Left renal pelvis (tissue), 4 donors: ENCODE measurements around the gene ZNF667. TPM values are rescaled to one million over a fixed set of nuclear protein-coding genes. Genes with fewer than 3 reads are reported as not detected.

Experiments used
- DNase-seq, 4 donors: peaks; one replicate each; pipeline ENCODE4 v3.0.0-alpha.2; 2013; ENCODE audit warnings: low read depth in 4 of 4, low spot score in 3 of 4
- polyA plus RNA-seq, 4 donors: library from polyadenylated mRNA; unstranded; fragments of 120-200 nt; gene quantifications; one replicate each; pipeline ENCODE4 v1.2.1, GENCODE V29; 2013; ENCODE audit not compliant: insufficient read length in 4 of 4

Gene ZNF667
- polyA plus RNA-seq: 10 to 100 TPM; 14.7 to 27.1 (median 18.6) TPM

DNA sequence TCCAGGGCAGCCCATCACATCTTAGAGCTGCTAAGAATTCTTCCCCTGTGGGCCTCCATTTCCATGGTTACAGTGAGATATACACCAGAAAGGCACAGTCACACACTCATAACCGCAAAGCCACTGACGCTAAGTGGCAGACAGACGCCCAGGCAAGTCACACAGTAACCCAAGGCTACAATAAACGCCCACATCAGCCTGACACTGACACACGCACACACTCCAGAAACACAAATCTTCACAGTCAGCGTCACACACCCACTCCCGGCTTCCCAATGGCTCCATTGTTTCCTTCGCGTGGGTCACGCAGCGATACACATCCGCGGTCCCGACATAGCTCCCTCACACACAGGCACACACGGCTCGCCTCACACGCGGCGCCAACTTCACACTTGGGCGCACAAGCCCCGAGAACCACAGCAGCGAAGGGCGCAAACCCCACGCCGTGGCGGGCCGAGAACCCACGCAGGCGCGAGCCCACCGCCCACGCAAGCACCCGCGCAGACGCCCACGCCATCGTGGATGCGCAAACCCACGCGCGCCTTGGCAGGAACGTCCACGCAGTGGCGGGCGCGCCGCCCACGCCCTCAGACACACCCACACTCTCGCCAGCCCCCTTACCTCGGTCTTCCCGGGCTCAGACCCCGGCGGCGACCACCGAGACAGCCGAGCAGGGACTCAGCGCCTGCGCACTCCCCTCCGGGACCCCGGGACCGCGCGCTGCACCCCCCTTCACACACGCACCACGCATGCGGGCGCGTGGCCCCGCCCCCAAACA is at the start of gene ZNF667:
TSS of gene ZNF667 (minus strand) at position 695 of the 778 bp plus-strand sequence. CDS start 14,975 bp downstream, outside the sequence.
- DNase-seq: peak in 3 of 4 donors; percentile 23 to 41 (median 37)

DNA sequence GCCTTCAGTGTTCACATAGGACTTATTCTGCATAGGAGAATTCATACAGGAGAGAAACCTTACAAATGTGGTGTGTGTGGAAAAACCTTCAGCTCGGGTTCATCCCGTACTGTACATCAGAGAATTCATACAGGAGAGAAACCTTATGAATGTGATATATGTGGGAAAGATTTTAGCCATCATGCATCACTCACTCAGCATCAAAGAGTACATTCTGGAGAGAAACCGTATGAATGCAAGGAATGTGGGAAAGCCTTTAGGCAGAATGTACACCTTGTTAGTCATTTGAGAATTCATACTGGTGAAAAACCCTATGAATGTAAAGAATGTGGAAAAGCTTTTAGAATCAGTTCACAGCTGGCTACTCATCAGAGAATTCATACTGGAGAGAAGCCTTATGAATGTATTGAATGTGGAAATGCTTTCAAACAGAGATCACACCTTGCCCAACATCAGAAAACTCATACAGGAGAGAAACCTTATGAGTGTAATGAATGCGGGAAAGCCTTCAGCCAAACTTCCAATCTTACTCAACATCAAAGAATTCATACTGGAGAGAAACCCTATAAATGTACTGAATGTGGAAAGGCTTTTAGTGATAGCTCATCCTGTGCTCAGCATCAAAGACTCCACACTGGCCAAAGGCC is 48.2 kb upstream of the ZNF667 start:
- no peak for DNase-seq

DNA sequence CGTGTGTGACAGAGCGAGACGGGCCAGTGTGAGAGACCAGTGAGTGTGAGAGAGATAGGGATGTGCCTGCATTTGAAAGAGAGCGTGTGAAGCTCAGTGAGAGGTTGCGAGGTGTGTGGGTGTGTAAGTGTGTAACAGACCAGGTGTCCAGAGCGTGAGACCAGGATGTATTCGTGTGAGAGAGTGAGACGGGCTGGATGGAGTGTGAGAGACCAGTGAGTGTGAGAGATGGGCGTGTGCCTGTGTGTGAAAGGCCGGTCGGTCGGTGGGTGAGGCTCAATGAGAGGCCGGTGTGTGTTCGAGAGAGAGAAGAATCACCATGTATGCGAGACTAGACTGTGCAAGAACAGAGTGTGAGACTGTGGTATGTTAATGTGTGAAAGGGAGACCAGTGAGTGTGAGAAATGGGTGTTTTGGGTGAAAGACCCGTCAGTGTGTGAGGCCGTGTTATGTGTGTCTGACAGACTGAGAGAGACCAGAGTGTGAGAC is 31.2 kb upstream of the ZNF667 start:
- DNase-seq: peak in 1 of 4 donors; percentile 1

DNA sequence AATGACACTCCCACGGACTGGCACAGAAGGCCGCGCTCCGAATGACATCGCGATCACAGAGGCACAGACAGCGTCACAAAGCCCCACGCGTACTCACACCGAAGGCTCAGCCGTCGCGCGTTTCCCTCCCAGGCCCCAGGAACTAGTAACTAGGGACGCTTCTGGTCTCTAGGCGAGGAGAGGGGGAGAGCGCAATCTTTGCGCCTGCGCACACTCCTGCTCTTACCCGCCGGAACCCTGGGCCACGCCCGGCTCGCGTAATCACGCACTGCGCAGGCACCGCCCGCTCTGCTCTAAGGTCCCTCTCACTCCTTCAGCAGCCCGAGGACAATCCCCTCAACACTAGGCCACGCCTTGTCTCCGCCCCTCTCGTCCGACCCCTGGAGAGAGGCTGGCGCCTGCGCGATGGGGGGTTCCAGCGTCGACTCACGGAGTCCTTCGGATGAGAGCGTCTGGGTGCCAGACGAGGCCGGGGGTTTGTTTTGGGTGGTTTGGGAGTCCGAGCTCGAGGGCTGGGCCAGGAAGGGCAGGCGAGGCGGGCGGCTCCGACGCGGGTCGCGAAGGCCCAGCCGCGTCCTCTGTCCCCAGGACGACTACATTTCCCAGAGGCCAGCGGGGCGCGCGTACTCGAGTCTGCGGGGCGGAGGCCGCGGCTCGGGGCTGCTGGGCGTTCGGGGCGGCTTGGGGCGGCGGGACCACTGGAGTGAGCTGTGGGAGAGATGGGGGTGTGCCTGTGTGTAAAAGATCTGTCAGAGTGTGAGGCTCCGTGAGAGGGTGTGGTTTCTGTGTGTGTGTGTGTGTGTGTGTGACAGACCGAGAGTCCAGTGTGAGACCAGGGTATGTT is 30.5 kb upstream of the ZNF667 start, which contains the start of gene ZNF471:
TSS of gene ZNF471 (plus strand) at position 410 of the 844 bp plus-strand sequence. CDS start 3,717 bp downstream, outside the sequence.
- DNase-seq: peak; percentile 96 to 98 (median 96)

DNA sequence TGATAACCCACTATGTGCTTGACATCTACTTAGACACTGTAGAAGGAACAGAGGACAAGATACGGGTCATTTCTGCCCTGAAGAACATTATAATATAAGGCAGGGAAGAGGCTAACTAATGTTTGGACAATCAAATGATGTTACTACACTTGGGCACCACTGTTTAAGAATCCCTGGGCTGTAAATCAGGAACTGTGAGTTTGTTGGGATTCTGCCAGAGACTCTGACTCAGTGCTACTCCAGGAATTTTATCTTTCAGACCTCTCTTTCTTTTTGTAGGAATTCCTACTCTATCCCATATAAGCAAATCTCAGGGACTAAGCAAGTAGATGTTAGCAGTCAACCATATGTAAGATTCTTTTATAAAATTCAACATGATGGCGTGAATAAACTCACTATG is 27.4 kb upstream of the ZNF667 start:
- DNase-seq: no peak

DNA sequence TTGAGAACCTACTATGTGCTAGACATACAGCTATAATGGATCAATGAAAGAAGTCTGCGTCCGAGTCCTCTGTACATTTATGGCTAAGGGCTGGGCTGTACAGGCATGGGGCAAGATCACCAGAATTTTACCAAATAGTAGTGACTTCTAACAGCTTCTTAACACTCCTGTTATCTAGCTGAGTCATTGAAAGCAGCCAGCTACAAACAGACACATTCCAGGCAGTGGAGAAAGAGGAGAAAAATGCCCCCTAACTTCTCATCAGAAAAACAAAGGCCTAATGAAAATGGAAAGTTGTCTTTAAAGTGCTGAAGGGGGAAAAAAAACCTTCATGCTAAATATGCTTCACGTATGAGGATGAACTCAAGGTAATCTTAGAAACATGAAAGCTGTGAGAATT is 14.3 kb upstream of the ZNF667 start:
- no peak for DNase-seq

DNA sequence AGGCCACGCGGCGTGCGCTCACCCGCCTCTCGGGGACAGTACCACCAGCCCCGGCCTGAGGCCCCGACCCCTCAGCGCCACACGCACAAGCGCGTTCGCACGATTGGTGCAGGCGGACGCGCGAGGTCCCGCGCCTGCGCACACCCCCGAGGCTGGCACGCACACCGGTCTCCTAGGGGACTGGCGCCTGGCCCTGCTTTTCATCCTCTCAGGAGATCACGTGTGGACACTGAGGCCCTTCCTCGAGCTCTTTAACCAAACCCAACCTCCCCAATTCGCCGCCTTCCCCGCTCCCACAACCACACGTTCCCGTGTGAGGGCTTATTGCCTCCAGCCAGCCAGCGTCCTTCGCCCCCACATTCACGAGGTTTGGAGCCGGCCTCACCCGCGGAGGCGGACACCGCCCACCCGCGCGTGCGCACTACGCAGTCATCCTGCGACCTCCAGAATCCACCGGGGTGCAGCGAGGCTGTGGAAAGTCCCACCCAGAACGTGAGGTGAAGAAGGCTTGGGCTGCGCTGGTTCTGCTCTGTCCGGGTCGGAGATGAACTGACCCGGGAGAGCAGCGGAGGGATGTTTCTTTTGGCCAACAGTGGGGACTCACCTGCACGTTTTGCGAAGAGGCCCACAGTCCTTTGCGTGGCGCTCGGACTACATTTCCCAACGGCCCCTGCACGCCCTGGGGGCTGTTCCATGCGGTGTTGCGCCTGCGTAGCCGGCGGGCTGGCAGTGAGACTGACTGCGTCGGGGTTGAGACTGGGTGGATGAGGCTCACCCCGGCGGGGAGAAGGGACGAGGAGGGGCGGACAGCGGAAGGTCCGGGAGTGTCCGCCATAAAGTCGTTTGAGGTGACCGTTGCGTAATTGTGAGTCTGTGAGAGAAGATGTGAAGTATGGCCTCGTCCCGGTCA is 539 bp upstream of the ZNF667 start:
- peak; percentile 83 to 91 (median 85) for DNase-seq

DNA sequence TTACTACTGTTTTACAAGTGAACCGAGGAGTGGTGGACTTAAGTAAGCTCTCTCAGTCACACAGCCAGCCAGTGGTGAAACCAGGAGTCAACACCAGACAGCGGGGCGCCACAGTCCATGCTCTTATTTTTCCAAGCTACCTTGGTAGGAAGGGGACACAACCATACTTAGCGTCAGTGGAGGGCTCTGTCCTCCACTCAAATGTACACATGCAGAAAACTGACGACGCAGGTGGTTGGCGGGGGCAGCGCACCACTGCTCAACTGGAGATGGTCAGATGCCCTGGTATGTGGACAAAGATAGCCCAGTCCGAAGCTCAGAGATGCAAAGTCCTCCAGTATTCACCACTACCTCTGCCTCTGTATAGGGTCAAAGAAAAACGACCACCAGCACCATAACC is 1.1 kb downstream of the ZNF667 start:
- DNase-seq: no peak

DNA sequence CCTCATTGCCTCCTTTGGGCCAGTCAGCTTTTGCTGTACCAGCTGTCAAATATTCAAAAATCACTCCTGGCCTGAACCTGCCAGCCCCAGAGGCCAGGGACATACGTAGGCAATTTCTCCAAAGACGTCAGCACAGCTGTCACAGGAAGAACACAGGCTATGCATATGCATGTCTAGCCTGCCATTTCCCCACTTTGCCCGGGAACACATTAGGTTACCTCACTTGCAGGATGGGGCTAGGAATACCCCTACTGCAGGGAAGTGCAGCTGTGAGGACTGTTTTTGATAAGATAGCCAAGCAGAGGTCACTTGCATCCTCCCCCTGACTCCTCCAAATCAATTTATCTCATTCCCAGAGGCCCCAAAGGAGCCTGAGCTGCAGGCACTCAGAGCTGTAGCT is 2.8 kb downstream of the ZNF667 start:
- DNase-seq: no peak

DNA sequence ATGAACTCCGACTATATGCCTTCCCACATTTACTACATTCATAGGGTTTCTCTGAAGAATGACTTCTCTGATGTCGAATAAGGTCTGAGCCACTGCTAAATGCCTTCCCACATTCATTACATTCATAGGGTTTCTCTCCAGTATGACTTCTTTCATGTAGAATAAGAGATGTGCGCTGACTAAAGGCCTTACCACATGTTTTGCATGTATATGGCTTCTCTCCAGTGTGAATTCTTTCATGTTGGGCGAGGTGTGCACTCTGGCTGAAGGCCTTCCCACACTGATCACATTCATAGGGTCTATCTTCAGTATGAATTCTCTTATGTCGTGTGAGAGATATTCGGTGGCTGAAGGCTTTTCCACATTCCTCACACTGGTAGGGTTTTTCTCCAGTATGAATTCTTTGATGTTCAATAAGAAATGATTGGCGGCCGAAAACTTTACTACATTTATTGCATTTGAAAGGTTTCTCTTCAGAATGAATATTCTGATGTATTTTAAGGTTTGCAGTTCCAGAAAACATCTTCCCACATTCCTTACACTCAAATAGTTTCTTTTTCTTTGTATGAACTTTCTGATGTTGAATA is 35.8 kb downstream of the ZNF667 start:
- no peak for DNase-seq

DNA sequence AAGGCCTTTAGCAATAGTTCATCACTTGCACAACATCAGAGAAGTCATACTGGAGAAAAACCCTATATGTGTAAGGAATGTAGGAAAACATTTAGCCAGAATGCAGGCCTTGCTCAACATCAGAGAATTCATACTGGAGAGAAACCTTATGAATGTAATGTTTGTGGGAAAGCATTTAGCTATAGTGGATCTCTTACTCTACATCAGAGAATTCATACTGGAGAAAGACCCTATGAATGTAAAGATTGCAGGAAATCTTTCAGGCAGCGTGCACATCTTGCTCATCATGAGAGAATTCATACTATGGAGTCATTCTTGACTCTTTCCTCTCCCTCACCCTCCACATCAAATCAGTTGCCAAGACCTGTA is 53.2 kb downstream of the ZNF667 start:
- DNase-seq: no peak

DNA sequence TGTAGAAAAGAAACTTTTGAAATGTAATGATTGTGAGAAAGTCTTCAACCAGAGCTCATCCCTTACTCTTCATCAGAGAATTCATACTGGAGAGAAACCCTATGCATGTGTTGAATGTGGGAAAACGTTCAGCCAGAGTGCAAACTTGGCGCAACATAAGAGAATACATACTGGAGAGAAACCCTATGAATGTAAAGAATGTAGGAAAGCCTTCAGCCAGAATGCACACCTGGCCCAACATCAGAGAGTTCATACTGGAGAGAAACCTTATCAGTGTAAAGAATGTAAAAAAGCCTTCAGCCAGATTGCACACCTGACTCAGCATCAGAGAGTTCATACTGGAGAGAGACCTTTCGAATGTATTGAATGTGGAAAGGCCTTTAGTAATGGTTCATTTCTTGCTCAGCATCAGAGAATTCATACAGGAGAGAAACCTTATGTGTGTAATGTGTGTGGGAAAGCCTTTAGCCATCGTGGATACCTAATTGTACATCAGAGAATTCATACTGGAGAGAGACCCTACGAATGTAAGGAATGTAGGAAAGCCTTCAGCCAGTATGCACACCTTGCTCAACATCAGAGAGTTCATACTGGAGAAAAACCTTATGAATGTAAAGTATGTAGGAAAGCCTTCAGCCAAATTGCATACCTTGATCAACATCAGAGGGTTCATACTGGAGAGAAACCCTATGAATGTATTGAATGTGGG is 53.7 kb downstream of the ZNF667 start:
- DNase-seq: no peak

DNA sequence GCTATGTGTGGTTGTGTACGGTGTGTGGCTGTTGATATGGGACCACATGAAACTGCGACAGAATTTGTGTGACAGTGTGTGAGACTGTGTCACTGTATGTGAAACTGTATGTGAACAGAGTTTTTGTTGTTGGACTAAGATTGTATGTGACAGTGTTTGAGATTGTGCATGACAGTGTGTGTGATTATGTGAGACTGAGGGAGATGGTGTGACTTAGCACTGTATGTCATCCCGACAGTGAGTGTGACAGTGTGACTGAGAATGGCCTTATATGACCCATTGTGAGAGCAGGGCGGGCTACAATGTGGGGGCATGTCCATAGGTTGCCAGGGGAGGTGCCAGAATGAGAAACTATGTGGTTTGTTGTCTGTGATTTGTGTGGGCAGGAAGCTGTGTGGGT is 72.1 kb downstream of the ZNF667 start:
- no peak for DNase-seq

DNA sequence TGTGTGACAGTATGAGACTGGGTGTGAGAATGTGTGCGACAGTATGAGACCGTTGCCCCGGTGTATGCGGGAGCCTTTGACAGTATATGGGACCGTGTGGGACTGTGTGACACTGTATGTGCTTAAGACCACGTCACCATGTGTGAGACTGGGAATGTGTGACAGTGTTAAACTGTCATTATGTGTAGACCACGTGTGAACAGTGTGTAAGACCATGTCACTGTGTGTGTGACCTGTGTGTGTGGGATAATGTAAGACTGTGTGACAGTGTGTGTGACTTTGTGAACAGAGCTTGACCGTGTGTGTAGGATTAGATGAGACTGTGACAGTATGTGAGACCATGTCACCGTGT is 72.5 kb downstream of the ZNF667 start:
- no peak for DNase-seq

DNA sequence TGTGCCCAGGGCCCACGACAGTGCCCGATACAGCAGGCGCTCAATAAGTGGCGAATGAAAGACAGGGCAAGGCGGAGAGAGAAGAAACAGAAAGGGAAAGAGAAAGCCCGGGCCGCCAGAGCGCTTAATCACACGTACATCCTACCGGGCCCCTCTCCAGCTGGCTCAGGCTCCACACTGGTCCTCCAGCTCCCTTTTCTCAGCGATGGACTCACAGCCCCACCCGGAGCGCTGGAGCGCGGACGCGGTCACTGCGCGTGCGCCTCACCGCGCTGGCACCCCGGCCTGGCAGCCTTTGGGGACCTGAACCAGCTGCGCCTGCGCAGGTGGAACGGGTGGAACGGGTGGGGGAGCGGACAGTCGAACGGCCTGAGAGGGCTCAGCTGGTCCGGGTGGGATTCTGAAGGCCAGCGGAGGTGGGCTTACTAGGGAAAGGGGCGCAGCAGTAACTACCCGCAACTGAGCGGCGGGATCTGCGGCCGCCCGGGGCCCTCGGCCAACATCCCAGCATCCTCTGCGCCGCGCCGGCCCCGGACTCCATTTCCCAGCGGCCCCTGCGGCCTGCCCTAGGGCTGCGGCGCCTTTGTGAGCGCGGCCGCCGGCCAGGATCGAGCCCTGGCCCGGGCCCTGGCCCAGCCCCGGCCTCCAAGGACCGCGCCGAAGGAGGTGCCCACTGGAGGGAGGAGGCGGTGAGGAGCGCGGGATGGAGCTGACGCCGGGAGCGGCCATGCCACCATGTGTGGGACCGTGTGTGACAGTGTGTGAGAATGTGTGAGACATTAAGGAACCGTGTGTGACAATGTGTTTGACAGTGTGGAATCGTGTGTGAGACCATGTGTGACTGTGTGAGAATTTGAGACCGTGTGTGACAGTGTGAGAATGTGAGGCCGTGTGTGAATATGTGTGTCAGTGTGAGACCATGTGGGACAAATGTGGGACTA is 73.1 kb downstream of the ZNF667 start, which contains the start of gene ZNF583:
TSS of gene ZNF583 (plus strand) at position 569 of the 941 bp plus-strand sequence. CDS start 2,783 bp downstream, outside the sequence.
- peak; percentile 89 to 93 (median 92) for DNase-seq

DNA sequence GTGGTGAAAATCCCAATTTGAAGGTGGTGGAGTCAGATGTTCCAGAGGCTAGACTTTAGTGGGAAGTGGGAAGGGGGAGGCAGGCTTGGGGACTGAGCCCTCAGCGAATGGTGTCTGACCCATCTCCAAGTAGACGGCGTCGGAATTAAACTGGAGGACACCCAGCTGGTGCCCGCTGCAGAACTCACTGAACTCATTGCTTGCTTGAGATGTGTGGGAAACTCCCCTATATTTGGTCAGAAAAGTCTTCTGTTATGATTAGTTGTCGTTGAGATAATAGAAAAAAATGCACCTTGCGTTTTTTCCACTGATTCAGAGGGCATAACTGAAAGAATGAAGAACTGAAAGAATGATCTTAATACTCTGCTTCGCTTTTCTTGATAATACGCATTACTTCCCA is 73.9 kb downstream of the ZNF667 start:
- DNase-seq: no peak

DNA sequence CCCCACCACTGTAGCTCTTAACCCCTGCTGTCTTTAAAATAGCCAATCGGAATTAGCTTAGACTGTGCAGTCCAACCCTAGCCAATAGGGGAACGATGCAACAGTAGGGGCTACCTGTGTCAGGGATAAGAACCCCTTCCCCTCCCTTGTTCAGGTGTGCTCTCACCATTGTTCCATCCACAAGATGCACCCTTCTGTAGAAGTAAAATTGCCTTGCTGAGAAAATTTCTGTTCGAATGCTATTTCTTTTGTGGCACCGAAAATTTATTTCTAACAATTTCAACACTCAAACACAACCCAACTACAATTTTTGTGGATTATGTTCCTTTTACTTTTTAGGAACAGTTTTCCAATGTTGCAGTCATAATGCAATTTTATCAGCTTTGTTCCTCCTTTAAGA is 76.7 kb downstream of the ZNF667 start:
- no peak for DNase-seq

DNA sequence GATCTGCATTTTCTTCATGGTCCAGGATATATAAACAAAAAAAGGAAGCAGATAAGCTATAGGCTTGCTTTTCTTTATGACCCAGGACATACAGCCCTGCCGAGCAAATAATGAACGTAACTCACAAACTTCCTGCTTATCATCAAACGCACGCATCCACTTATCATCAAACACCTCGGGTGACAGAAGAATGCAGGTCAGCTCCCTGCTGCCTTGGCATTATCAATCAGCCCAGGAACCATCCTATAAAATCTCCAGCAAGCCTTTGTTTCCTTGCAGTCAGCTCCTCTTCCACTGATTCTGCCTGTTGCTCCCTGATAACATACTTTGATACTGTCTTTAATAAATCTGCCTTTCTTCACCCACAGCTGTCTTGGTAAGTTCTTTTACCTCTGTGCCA is 78.3 kb downstream of the ZNF667 start:
- no peak for DNase-seq
